Colonic mucosa (tissue), 4 donors: Measurements from ENCODE around the gene S100A13. TPM values are rescaled to one million over a fixed set of nuclear protein-coding genes. Genes with fewer than 3 reads are reported as not detected.

Source experiments
- DNase-seq: peaks from one replicate; pipeline ENCODE4 v3.0.0-alpha.2; 2020
- H3K27ac ChIP-seq: fragments of 200-600 bp; one replicate; pipeline ENCODE4 v1.8.0; 2021
- H3K27me3 ChIP-seq: fragments of 200-600 bp; one replicate; pipeline ENCODE4 v1.8.0; 2021
- H3K36me3 ChIP-seq: fragments of 200-600 bp; one replicate; pipeline ENCODE4 v1.8.0; 2021
- H3K4me1 ChIP-seq: fragments of 200-600 bp; one replicate; pipeline ENCODE4 v1.8.0; 2021; ENCODE audit warnings: mild to moderate bottlenecking
- H3K4me3 ChIP-seq: fragments of 200-600 bp; one replicate; pipeline ENCODE4 v1.8.0; 2021
- H3K9ac ChIP-seq, 2 donors: one replicate each; pipeline ENCODE4 v1.7.0; 2013; ENCODE audit warnings: control low read depth in 2 of 2, low read depth in 2 of 2, low read length in 2 of 2
- H3K9me3 ChIP-seq: fragments of 200-600 bp; one replicate; pipeline ENCODE4 v1.8.0; 2021
- CTCF ChIP-seq: fragments of 200-600 bp; IDR thresholded peaks from one replicate; pipeline ENCODE4 v1.8.0; 2022; ENCODE audit warnings: antibody characterized with exemption, mild to moderate bottlenecking
- intact Hi-C: fragments of 100-400 bp; cut with DNase I; formaldehyde crosslinking; loops from one replicate; pipeline ENCODE4 v1.14.1; 2022
- total RNA-seq, 2 donors: library from RNA; stranded (reverse); fragmentation: NEBNext Ultra II Directional in 1 of 2; extraction: Animal tissue kit (Norgen Biotek cat#: 25700) in 1 of 2; gene quantifications; one replicate each; pipeline ENCODE4 v1.2.1, GENCODE V29; 2021
- donor health status: healthy.
- donor health status: DM: no; HTN: no; CAD: no.
- donor health status: DM: no; HTN: no; CAD: no.

The S100A13 gene
- total RNA-seq, 2 donors from 2014 or later: 45.2 to 67.2 TPM

- TF ChIP-seq CTCF: no peak
- no peaks in the 10 kb centered on the region for H3K27me3 ChIP-seq
- no peak overlapping the region for H3K9ac ChIP-seq
- no peaks in the 10 kb centered on the region for H3K36me3 ChIP-seq
- peaks cover 9% of the 10 kb centered on the region for H3K4me1 ChIP-seq
- H3K27ac ChIP-seq: no peak overlapping the region
- no peak for DNase-seq
- H3K4me3 ChIP-seq: no peak overlapping the region
- H3K9me3 ChIP-seq: no peaks in the 10 kb centered on the region
- intact Hi-C loops: no loop called here
These were observed 1.5 kb upstream of the S100A13 start for GRCh38 chr1:153628638-153629342.

GRCh38 chr1:153627715-153628626 lies 666 bp upstream of the S100A13 start, which contains the start of gene S100A1:
TSS of gene S100A1 (plus strand) at chr1:153628434. CDS start at chr1:153630522, 2,088 bp downstream.
- Histone ChIP-seq H3K4me3 (peak within 1 kb of the TSS; percentile 42), H3K36me3 (no peaks in the 10 kb centered on the region), H3K9ac (peak within 1 kb of the TSS; percentile 74 to 78), H3K9me3 (no peaks in the 10 kb centered on the region), H3K27ac (peak within 1 kb of the TSS; percentile 74), H3K27me3 (no peaks in the 10 kb centered on the region), H3K4me1 (peaks cover 9% of the 10 kb centered on the region)
- intact Hi-C loops: no loop called here
- TF ChIP-seq CTCF: no peak
- DNase-seq: no peak

- Histone ChIP-seq H3K9me3 (no peaks in the 10 kb centered on the region), H3K4me1 (peaks cover 9% of the 10 kb centered on the region), H3K36me3 (no peaks in the 10 kb centered on the region), H3K27ac (peak overlapping the region; percentile 74), H3K4me3 (peak overlapping the region; percentile 42), H3K9ac (peak overlapping the region; percentile 74 to 78), H3K27me3 (no peaks in the 10 kb centered on the region)
- intact Hi-C loops: no loop called here
- TF ChIP-seq CTCF: no peak
- no peak for DNase-seq
These were observed 815 bp downstream of the S100A13 start for GRCh38 chr1:153626477-153626903.

GRCh38 chr1:153624965-153625611 lies 2.2 kb downstream of the S100A13 start:
- Histone ChIP-seq H3K9me3 (no peaks in the 10 kb centered on the region), H3K27ac (no peak overlapping the region), H3K27me3 (no peaks in the 10 kb centered on the region), H3K4me3 (no peak overlapping the region), H3K9ac (no peak overlapping the region), H3K4me1 (peaks cover 4% of the 10 kb centered on the region), H3K36me3 (no peaks in the 10 kb centered on the region)
- intact Hi-C loops: loop anchor here (5.0 kb wide), 1 partner anchor 53 kb away; no protein-coding TSS in a partner anchor
- DNase-seq: no peak
- no peak for TF ChIP-seq CTCF

GRCh38 chr1:153623101-153623500 lies 4.2 kb downstream of the S100A13 start:
- no peak overlapping the region for H3K4me3 ChIP-seq
- H3K36me3 ChIP-seq: no peaks in the 10 kb centered on the region
- peaks cover 4% of the 10 kb centered on the region for H3K4me1 ChIP-seq
- H3K27ac ChIP-seq: no peak overlapping the region
- intact Hi-C loops: loop anchor here (5.0 kb wide), 1 partner anchor 51 kb away; no protein-coding TSS in a partner anchor
- no peak for DNase-seq
- H3K9ac ChIP-seq: no peak overlapping the region
- no peak for TF ChIP-seq CTCF
- H3K9me3 ChIP-seq: no peaks in the 10 kb centered on the region
- no peaks in the 10 kb centered on the region for H3K27me3 ChIP-seq
